Measurements from ENCODE around the gene EP400.

EP400 gene

GRCh38 chr12:132021031-132021871, 71.5 kb downstream of the EP400 start:
- no peak for DNase-seq (ENCODE audit: low spot score)

GRCh38 chr12:132021965-132022364, 72.2 kb downstream of the EP400 start:
- DNase-seq (ENCODE audit: low spot score) = no peak

GRCh38 chr12:132023658-132024057, 73.9 kb downstream of the EP400 start:
- DNase-seq (ENCODE audit: low spot score) = no peak

- no peak for DNase-seq (ENCODE audit: low spot score)
Observed at GRCh38 chr12:132024758-132025157, 75.0 kb downstream of the EP400 start.

- no peak for DNase-seq (ENCODE audit: low spot score)
Observed at GRCh38 chr12:132025526-132025925, 75.8 kb downstream of the EP400 start.

GRCh38 chr12:132026061-132026795, 76.5 kb downstream of the EP400 start:
- no peak for DNase-seq (ENCODE audit: low spot score)

GRCh38 chr12:132026796-132027500, 77.2 kb downstream of the EP400 start:
- no peak for DNase-seq (ENCODE audit: low spot score)

- DNase-seq (ENCODE audit: low spot score) = no peak
Observed at GRCh38 chr12:132027636-132028035, 77.9 kb downstream of the EP400 start.

GRCh38 chr12:132028111-132028510, 78.4 kb downstream of the EP400 start:
- no peak for DNase-seq (ENCODE audit: low spot score)

GRCh38 chr12:132029503-132030300, 80.0 kb downstream of the EP400 start:
- no peak for DNase-seq (ENCODE audit: low spot score)

- DNase-seq (ENCODE audit: low spot score) = no peak
Observed at GRCh38 chr12:132030367-132031038, 80.8 kb downstream of the EP400 start.

- DNase-seq (ENCODE audit: low spot score) = no peak
Observed at GRCh38 chr12:132033627-132034026, 83.9 kb downstream of the EP400 start.

- no peak for DNase-seq (ENCODE audit: low spot score)
Observed at GRCh38 chr12:132036063-132036683, 86.4 kb downstream of the EP400 start.

- DNase-seq (ENCODE audit: low spot score) = no peak
Observed at GRCh38 chr12:132040906-132041606, 91.3 kb downstream of the EP400 start.

GRCh38 chr12:132043216-132043615, 93.5 kb downstream of the EP400 start:
- DNase-seq (ENCODE audit: low spot score) = no peak

- DNase-seq (ENCODE audit: low spot score) = no peak
Observed at GRCh38 chr12:132043770-132044467, 94.2 kb downstream of the EP400 start.

GRCh38 chr12:132044661-132045412, 95.1 kb downstream of the EP400 start:
- DNase-seq (ENCODE audit: low spot score) = no peak

- DNase-seq (ENCODE audit: low spot score) = no peak
Observed at GRCh38 chr12:132045751-132046150, 96.0 kb downstream of the EP400 start.

- DNase-seq (ENCODE audit: low spot score) = no peak
Observed at GRCh38 chr12:132046561-132046960, 96.8 kb downstream of the EP400 start.

All from RKO (cell line).